Transverse colon (tissue), 3 donors: ENCODE measurements around the gene RFWD3.

Experiments
- POLR2A ChIP-seq: fragments of 450-650 bp; IDR thresholded peaks from one replicate; pipeline ENCODE4 v1.6.1; 2016; ENCODE audit warnings: antibody characterized with exemption, mild to moderate bottlenecking, moderate library complexity
- TF ChIP-seq, protein P1 (sequence below), 5 experiments: fragments of 200-600 bp in 3 of 5; fragments of 450-650 bp in 2 of 5; sonication (generic) in 3 of 5; IDR thresholded peaks; 1 replicate in 2 of 5; 2 replicates in 3 of 5; pipeline ENCODE4 v1.5.1; 2016 to 2017; ENCODE audit warnings: antibody characterized with exemption in 5 of 5, inconsistent platforms in 3 of 5, mild to moderate bottlenecking in 2 of 5, moderate library complexity in 1 of 5

DNA sequence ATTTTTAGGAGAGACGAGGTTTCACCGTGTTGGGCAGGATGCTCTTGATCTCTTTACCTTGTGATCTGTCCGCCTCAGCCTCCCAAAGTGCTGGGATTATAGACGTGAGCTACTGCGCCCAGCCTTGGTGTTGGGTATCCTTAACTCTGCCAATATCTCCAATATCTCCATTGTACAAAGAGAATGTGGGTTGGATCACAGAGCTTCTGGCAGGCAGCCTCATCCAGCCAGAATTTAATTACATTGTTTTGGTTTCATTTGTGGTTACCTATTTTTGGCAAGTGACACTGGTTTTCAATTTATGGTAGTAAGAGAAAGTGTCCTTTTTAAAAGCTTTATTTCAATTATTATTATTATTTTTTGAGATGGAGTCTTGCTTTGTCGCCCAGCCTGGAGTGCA is 14.0 kb upstream of the RFWD3 start:
- TF ChIP-seq, protein P1, sequence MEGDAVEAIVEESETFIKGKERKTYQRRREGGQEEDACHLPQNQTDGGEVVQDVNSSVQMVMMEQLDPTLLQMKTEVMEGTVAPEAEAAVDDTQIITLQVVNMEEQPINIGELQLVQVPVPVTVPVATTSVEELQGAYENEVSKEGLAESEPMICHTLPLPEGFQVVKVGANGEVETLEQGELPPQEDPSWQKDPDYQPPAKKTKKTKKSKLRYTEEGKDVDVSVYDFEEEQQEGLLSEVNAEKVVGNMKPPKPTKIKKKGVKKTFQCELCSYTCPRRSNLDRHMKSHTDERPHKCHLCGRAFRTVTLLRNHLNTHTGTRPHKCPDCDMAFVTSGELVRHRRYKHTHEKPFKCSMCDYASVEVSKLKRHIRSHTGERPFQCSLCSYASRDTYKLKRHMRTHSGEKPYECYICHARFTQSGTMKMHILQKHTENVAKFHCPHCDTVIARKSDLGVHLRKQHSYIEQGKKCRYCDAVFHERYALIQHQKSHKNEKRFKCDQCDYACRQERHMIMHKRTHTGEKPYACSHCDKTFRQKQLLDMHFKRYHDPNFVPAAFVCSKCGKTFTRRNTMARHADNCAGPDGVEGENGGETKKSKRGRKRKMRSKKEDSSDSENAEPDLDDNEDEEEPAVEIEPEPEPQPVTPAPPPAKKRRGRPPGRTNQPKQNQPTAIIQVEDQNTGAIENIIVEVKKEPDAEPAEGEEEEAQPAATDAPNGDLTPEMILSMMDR (IDR thresholded peaks at IDR 0.05), result no peak
- TF ChIP-seq POLR2A, result no peak
